Activated T-cell treated with anti-CD3 and anti-CD28 coated beads, Interleukin-2, amount 50 U/mL, for 72 hours (primary cell): ENCODE results near the gene SLC4A7. TPM values are rescaled to one million over a fixed set of nuclear protein-coding genes. Genes with fewer than 3 reads are reported as not detected.
"Not testable (repeated sequence)": the region's sequence is repeated elsewhere in the genome, so short reads cannot be mapped to it uniquely, and the experiment has no call there.

ENCODE experiments used
- ATAC-seq, 2 donors: fragments of 150-1000 bp; cut with Tn5 transposase; replicated peaks in 1 of 2; 2 replicates each; pipeline ENCODE4 v1.10.0; 2021; ENCODE audit warnings: moderate library complexity in 2 of 2, mild to moderate bottlenecking in 1 of 2
- DNase-seq, 2 donors: peaks; one replicate each; pipeline ENCODE4 v3.0.0; 2021 to 2022; ENCODE audit warnings: mixed read lengths in 1 of 2
- H3K27ac Mint-ChIP-seq: one replicate; pipeline ENCODE4 v1.8.0; 2022; ENCODE audit warnings: mild to moderate bottlenecking, moderate library complexity, mixed read lengths
- H3K27me3 Mint-ChIP-seq: one replicate; pipeline ENCODE4 v1.8.0; 2022; ENCODE audit warnings: low read depth, mixed read lengths
- H3K36me3 Mint-ChIP-seq, 2 donors: one replicate each; pipeline ENCODE4 v1.8.0; 2022; ENCODE audit warnings: mixed read lengths in 2 of 2, mild to moderate bottlenecking in 1 of 2; ENCODE audit not compliant: insufficient read depth in 2 of 2
- H3K4me1 Mint-ChIP-seq: one replicate; pipeline ENCODE4 v1.8.0; 2022; ENCODE audit warnings: low read depth, mixed read lengths
- H3K4me3 Mint-ChIP-seq, 2 donors: one replicate each; pipeline ENCODE4 v1.8.0; 2022; ENCODE audit warnings: mild to moderate bottlenecking in 2 of 2, mixed read lengths in 2 of 2, moderate library complexity in 2 of 2
- H3K9me3 Mint-ChIP-seq, 2 donors: one replicate each; pipeline ENCODE4 v1.8.0; 2022; ENCODE audit warnings: mixed read lengths in 2 of 2
- total RNA-seq, 2 donors: library from RNA; stranded (reverse); gene quantifications; one replicate each; pipeline ENCODE4 v1.2.3, GENCODE V29; 2022

Gene SLC4A7
- total RNA-seq, result 10 to 100 TPM; 39.1 to 39.9 TPM

DNA sequence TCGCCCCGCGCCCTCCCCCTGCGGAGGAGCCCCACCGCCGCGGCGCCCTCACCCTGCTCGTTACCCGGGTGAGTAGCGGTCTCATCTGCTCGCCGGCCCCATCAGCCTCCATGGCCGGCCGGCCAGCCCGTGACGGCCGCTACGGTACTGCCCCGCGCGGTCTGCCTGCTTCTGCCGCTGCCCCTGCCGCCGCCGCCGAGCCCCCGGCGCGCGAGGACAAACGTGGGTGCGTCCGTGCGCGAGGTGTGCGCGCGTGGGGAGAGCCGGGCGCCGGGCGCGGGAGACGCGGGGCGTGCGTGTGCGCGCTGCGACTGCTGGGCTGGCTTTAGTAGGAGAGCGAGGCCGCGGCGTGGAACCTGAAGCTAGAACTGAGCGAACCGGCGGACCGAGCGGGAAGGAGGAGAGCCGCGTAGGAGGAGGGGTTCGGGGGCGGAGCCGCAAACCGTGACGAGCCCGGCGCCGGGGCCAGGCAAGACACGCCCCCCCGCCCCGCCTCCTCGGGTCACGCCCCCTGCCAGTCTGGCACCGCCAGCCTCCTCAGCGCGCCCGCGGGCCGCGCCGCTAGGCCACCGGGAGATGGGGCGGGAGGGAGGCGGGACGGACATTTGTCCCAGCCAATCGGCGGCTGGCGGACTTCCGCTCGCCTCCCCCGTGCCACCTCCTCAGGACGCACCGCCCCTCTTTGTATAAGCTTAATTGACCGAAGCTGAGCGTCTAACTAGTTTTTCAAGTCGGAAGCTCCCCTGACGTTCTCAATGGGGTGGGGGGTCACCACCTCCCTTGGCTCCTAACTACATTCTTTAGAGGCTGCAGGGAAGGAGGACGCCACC lies at the start of gene SLC4A7:
Gene SLC4A7, minus strand, starts transcription at position 370 of the 830 bp plus-strand sequence. Its CDS starts 258 bp downstream, at position 112.
- Mint-ChIP-seq H3K27me3 (no peaks in the 10 kb centered on the region), H3K27ac (peak within 1 kb of the TSS; percentile 95), H3K4me1 (peaks cover 38% of the 10 kb centered on the region), H3K9me3 (no peaks in the 10 kb centered on the region), H3K36me3 (peaks cover 4 to 5% of the 10 kb centered on the region in 2 donors), H3K4me3 (peak within 1 kb of the TSS; percentile 94 to 99)
- DNase-seq (peak; percentile 98 to 99), ATAC-seq (peak; percentile 92 to 93)

DNA sequence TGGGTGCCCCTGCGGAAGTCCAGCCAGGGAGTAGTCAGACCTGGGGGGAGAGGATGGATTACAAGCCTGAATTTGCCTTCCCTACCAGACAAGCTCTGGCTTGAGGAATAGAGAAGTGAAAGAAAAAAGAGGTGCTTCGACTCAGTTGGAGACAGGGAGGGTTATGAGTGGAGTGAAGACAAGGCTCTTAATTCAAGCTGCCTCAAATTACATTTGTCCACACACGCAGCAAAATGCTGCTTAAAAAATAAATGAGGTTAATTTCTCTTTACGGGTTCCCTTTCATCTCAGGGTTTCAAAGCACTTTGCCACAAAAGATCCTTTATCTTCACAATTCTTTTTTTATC lies 49.0 kb upstream of the SLC4A7 start:
- ATAC-seq, result no peak
- H3K4me1 Mint-ChIP-seq, result peaks cover 24% of the 10 kb centered on the region
- no peak overlapping the region for H3K4me3 Mint-ChIP-seq
- peak overlapping the region; percentile 94 for H3K27ac Mint-ChIP-seq
- no peaks in the 10 kb centered on the region for H3K36me3 Mint-ChIP-seq
- H3K9me3 Mint-ChIP-seq, result peaks cover 0 to 1% of the 10 kb centered on the region in 2 donors
- no peaks in the 10 kb centered on the region for H3K27me3 Mint-ChIP-seq
- DNase-seq, result no peak

DNA sequence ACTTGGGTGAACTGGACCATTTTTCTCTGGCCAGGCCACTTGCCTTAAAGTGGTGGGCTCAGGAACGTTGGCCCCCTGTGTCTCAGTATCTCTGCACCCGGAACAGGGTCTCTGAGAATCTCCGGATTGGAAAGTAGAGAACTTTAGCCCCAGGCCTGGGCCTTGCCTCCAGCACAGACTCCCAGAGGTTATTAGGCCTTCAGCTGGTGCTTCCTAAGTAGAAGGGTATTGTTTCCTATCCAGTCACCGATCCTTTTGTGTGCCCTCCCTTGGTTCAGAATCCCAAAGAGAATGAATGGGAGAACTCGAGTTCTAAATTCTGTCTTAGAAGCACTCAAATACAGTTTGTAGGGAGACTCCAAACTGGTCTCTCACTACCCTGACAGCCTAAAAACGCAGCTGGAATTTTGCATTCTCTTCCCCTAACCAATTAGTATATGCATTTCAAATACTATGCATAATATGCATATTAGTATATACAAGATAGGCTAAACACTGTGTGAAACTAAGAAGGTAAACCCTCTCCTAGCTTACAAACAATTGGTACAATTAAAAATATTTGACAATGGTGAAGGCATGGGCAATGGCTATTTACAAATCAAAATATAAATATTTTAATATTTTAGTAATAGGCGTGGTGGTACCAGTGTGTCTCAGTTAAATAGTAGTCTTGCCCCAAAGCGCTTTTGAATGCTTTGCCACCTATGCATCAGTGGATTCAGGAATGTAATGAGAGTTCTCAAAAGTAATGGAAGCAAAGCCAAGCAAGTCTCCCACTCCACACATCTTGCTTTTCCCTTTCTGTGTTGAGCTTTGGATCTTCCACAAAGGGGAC lies 48.5 kb upstream of the SLC4A7 start:
- Mint-ChIP-seq H3K9me3 (peaks cover 0 to 1% of the 10 kb centered on the region in 2 donors), H3K4me3 (no peak overlapping the region), H3K36me3 (no peaks in the 10 kb centered on the region), H3K4me1 (peaks cover 25% of the 10 kb centered on the region), H3K27me3 (no peaks in the 10 kb centered on the region), H3K27ac (no peak overlapping the region)
- no peak for DNase-seq
- ATAC-seq, result no peak

DNA sequence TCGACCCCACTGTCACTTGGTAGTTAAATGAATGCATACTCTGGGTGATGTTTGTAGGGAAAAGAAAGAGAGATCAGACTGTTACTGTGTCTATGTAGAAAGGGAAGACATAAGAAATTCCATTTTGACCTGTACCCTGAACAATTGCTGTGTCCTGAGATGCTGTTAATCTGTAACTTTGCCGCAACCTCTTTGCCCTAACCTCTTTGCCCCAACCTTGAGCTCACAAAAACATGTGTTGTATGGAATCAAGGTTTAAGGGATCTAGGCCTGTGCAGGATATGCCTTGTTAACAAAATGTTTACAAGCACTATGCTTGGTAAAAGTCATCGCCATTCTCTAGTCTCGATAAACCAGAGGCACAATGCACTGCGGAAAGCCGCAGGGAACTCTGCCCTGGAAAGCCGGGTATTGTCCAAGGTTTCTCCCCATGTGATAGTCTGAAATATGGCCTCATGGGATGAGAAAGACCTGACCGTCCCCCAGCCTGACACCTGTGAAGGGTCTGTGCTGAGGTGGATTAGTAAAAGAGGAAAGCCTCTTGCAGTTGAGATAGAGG lies 47.1 kb upstream of the SLC4A7 start:
- DNase-seq, H3K27ac Mint-ChIP-seq, ATAC-seq, H3K36me3 Mint-ChIP-seq, H3K27me3 Mint-ChIP-seq, H3K9me3 Mint-ChIP-seq, H3K4me3 Mint-ChIP-seq: not testable (repeated sequence)
- peaks cover 28% of the 10 kb centered on the region for H3K4me1 Mint-ChIP-seq

DNA sequence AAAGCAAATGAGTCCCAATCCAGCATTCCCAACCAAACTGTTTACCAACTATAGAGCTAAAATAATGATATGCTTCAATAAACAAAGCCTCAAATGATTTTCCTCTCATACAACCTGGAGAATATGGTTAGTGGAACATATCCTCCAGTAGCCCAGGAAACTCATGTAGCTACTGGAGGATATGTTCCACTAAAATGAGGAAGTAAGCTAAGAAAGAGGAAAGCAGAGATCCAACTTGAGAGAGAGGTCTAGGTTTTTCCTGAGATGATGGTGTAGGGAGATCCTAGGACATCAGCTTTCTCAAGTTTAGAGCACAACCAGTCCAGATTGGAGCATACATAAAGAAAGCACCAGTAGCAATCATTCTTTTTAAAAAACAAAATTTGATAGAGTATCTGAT lies 44.6 kb upstream of the SLC4A7 start:
- Mint-ChIP-seq H3K4me1 (peaks cover 15% of the 10 kb centered on the region), H3K27ac (no peak overlapping the region), H3K36me3 (no peaks in the 10 kb centered on the region), H3K27me3 (no peaks in the 10 kb centered on the region), H3K9me3 (no peaks in the 10 kb centered on the region), H3K4me3 (no peak overlapping the region)
- ATAC-seq (no peak), DNase-seq (no peak)

- ATAC-seq (no peak), DNase-seq (no peak)
- Mint-ChIP-seq H3K9me3 (no peaks in the 10 kb centered on the region), H3K4me3 (no peak overlapping the region), H3K36me3 (no peaks in the 10 kb centered on the region), H3K27ac (no peak overlapping the region), H3K27me3 (no peaks in the 10 kb centered on the region), H3K4me1 (peaks cover 8% of the 10 kb centered on the region)
These were observed 42.6 kb upstream of the SLC4A7 start for GRCh38 chr3:27526614-27527315.

DNA sequence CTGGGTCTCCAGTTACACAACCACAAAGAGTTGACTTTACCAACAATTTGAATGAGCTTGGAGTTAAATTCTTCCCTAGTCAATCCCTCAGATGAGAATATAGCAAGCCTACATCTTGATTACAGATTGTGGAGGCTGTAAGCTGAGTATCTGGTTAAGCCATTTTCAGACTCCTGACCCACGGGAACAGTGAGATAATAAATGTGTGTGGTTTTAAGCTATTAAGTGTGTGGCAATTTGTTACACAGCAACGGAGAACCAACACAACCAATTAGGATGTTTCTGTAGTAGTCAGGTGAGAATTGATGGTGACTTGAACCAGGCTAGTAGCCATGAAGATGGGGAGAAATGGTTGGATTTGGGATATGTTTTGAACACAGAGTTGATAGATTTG lies 37.7 kb upstream of the SLC4A7 start:
- H3K9me3 Mint-ChIP-seq, result no peaks in the 10 kb centered on the region
- H3K4me3 Mint-ChIP-seq, result no peak overlapping the region
- H3K27ac Mint-ChIP-seq, result no peak overlapping the region
- ATAC-seq (no peak), DNase-seq (no peak)
- H3K36me3 Mint-ChIP-seq, result no peaks in the 10 kb centered on the region
- no peaks in the 10 kb centered on the region for H3K27me3 Mint-ChIP-seq
- peaks cover 4% of the 10 kb centered on the region for H3K4me1 Mint-ChIP-seq

DNA sequence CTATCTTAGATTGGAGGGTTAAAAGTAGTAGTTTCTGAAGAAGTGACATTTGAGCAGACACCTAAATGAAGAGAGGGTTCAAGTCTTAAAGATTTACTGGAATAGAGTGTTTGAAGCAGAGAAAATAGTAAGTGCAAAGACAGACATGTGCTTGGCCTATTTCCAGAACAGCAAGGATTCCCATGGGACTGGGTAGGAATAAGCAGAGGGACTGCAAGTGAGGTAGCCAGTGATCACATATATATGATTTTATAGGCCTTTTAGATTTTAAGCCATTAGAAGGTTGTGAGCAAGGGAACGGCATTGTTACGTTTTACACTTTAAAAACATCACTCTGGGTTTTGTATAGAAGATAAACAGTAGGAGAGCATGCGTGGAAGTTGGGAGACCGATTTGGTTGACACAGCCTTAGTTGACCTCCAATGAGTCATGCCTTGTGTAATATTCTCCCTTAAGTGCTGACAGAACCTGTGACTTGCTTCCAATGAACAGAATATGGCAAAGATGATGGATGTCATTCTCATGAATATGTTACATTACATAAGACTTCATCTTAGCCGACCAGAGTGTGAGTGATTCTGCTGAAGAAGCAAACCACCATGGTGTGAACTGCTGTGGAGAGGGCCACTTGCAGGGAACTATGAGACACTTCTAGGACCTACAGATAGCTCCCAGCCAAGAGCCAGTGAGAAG lies 37.1 kb upstream of the SLC4A7 start:
- peak; percentile 37 to 84 for ATAC-seq
- H3K4me1 Mint-ChIP-seq, result peaks cover 4% of the 10 kb centered on the region
- H3K27ac Mint-ChIP-seq, result no peak overlapping the region

DNA sequence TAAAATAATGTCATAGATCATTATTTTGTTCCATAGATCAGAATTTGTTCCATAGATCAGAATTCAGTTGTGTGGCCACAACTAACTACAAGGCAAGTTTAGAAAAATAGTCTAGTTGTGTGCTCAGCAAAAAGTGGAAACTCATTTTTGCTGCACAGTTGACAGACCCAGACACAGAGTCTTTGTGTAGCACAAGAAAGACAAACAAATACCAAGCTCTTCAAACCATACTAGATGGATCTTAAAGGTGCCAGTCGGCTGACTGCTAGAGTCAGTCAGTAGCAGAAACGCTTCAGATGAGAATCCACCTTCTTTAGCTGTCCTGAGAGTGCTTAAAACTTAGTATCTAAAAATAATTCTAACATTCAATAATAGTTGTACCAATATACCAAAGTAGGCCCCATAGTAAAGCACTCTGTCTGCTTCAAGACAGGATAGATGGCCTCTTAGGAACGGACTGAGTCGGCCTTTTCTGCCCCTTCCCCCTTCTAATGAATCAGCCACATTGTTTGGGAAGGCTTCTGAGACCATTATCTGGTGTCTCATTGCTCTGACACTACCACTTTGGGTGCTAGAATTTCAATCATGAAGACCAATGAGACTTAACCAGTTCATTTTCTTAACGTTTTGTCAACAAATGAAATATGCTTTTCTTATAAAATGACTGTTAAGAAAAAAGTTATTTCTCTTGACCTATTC lies 27.7 kb upstream of the SLC4A7 start:
- DNase-seq, result no peak
- no peaks in the 10 kb centered on the region for H3K27me3 Mint-ChIP-seq
- no peak overlapping the region for H3K4me3 Mint-ChIP-seq
- ATAC-seq, result no peak
- no peaks in the 10 kb centered on the region for H3K4me1 Mint-ChIP-seq
- no peak overlapping the region for H3K27ac Mint-ChIP-seq
- no peaks in the 10 kb centered on the region for H3K9me3 Mint-ChIP-seq
- H3K36me3 Mint-ChIP-seq, result no peaks in the 10 kb centered on the region

More for the DNA sequence above, 37.1 kb upstream of the SLC4A7 start:
- Mint-ChIP-seq H3K4me3 (no peak overlapping the region), H3K9me3 (no peaks in the 10 kb centered on the region), H3K27me3 (no peaks in the 10 kb centered on the region), H3K36me3 (no peaks in the 10 kb centered on the region)
- no peak for DNase-seq

DNA sequence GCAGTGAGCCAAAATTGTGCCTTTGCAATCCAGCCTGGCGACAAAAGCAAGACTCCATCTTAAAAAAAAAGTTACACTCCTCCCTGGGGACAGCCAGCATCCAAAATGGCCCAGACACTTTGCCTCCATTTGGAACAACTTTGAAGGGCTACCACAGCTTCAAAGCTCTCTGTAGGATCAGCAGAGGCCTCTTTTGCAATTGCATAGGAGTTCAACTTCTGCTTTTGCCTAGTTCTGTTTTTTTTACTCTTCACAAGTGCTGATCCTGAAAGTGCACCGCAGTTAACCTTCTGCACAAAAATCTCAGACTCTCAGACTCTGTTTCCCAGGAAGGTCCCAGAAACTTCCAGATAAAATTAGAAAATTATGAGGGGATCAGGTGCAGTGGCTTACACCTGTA lies 25.2 kb upstream of the SLC4A7 start:
- no peak for DNase-seq
- Mint-ChIP-seq H3K9me3 (no peaks in the 10 kb centered on the region), H3K4me3 (no peak overlapping the region), H3K36me3 (no peaks in the 10 kb centered on the region), H3K27me3 (no peaks in the 10 kb centered on the region), H3K4me1 (no peaks in the 10 kb centered on the region), H3K27ac (no peak overlapping the region)
- no peak for ATAC-seq

GRCh38 chr3:27508424-27508823 lies 24.2 kb upstream of the SLC4A7 start:
- DNase-seq (no peak), ATAC-seq (no peak)
- Mint-ChIP-seq H3K36me3 (no peaks in the 10 kb centered on the region), H3K27ac (no peak overlapping the region), H3K4me3 (no peak overlapping the region), H3K4me1 (no peaks in the 10 kb centered on the region), H3K9me3 (no peaks in the 10 kb centered on the region), H3K27me3 (no peaks in the 10 kb centered on the region)
